Measurements from ENCODE around the gene ZNF697. TPM values are rescaled to one million over a fixed set of nuclear protein-coding genes. Genes with fewer than 3 reads are reported as not detected.

The ZNF697 gene
- total and polyA plus RNA-seq, 9 of the 15 experiments (the other 6 are each of a cell fraction or from before 2014, with no cell fraction given) = 2.1 to 13.6 (median 8.3) TPM

- TF ChIP-seq CHAMP1 (IDR thresholded peaks at IDR 0.05) (no peak), SUPT5H (IDR thresholded peaks at IDR 0.05) (peak; percentile 81), NCOA6 (IDR thresholded peaks at IDR 0.05) (no peak), CXXC5 (CRISPR knock-in tag; IDR thresholded peaks at IDR 0.05) (peak; percentile 79; the same call in 1 of the 2 replicates), PPARD (CRISPR knock-in tag; IDR thresholded peaks at IDR 0.05) (no peak), ZNF717 (CRISPR knock-in tag; IDR thresholded peaks at IDR 0.05) (no peak), KHSRP (IDR thresholded peaks at IDR 0.05) (no peak), CBX8 (IDR thresholded peaks at IDR 0.05; ENCODE audit: borderline replicate concordance, extremely low read depth, low read depth, low read length, poor library complexity, severe bottlenecking) (no peak), TARDBP (IDR thresholded peaks at IDR 0.05) (peak; percentile 81; the same call in 1 of the 2 replicates), RAD51 (IDR thresholded peaks at IDR 0.05; ENCODE audit: borderline replicate concordance, low read depth) (no peak), JUN (IDR thresholded peaks at IDR 0.05; ENCODE audit: borderline replicate concordance, low read depth, low read length) (no peak), JUN (CRISPR knock-in tag; IDR thresholded peaks at IDR 0.05; ENCODE audit: borderline replicate concordance) (no peak), RFX5 (IDR thresholded peaks at IDR 0.05; ENCODE audit: low read depth, low read length) (no peak), MTA3 (IDR thresholded peaks at IDR 0.05; ENCODE audit: borderline replicate concordance) (peak; percentile 52; the same call in 1 of the 2 replicates), TFE3 (CRISPR knock-in tag; IDR thresholded peaks at IDR 0.05) (no peak), ATF4 (CRISPR knock-in tag; IDR thresholded peaks at IDR 0.05) (no peak), ZNF124 (CRISPR knock-in tag; IDR thresholded peaks at IDR 0.05) (0 out of 2 replicates have a peak, but pooled peaks have one; percentile 62), ZNF217 (CRISPR knock-in tag; IDR thresholded peaks at IDR 0.05) (no peak), CEBPB (tag; IDR thresholded peaks at IDR 0.05) (no peak), HNRNPK (IDR thresholded peaks at IDR 0.05; ENCODE audit: low read depth, low read length, poor library complexity, severe bottlenecking) (no peak), LEF1 (IDR thresholded peaks at IDR 0.05) (no peak), WHSC1 (IDR thresholded peaks at IDR 0.05; ENCODE audit: low read length) (no peak), SNAPC5 (CRISPR knock-in tag; IDR thresholded peaks at IDR 0.05) (no peak), TCF15 (CRISPR knock-in tag; IDR thresholded peaks at IDR 0.05) (no peak)
These were observed at the start of gene ZNF697 (continued) for GRCh38 chr1:119647734-119648619.
